Parathyroid adenoma (tissue), 2 donors: ENCODE data around the gene TBC1D14.

Source experiments
- H2AFZ ChIP-seq: fragments of 300-600 bp; sonication (generic); one replicate; pipeline ENCODE4 v1.7.0; 2017; ENCODE audit warnings: antibody characterized with exemption, mild to moderate bottlenecking
- H3K27ac ChIP-seq: fragments of 300-600 bp; sonication (generic); one replicate; pipeline ENCODE4 v1.7.0; 2017
- H3K27me3 ChIP-seq: fragments of 300-600 bp; sonication (generic); one replicate; pipeline ENCODE4 v1.7.0; 2017; ENCODE audit warnings: low read length; ENCODE audit not compliant: control insufficient read depth, insufficient read depth
- H3K36me3 ChIP-seq: fragments of 300-600 bp; sonication (generic); one replicate; pipeline ENCODE4 v1.7.0; 2017; ENCODE audit warnings: low read length; ENCODE audit not compliant: control insufficient read depth, insufficient read depth
- H3K4me1 ChIP-seq: fragments of 300-600 bp; sonication (generic); one replicate; pipeline ENCODE4 v1.7.0; 2017; ENCODE audit warnings: control low read depth
- H3K4me2 ChIP-seq: fragments of 300-600 bp; sonication (generic); one replicate; pipeline ENCODE4 v1.7.0; 2017; ENCODE audit warnings: low read length
- H3K4me3 ChIP-seq: fragments of 300-600 bp; sonication (generic); one replicate; pipeline ENCODE4 v1.7.0; 2017; ENCODE audit warnings: low read depth, low read length
- H3K79me2 ChIP-seq: fragments of 300-600 bp; sonication (generic); one replicate; pipeline ENCODE4 v1.7.0; 2017; ENCODE audit warnings: control low read depth
- H3K9ac ChIP-seq: fragments of 300-600 bp; sonication (generic); one replicate; pipeline ENCODE4 v1.7.0; 2017; ENCODE audit warnings: mild to moderate bottlenecking
- H3K9me3 ChIP-seq: fragments of 300-600 bp; sonication (generic); one replicate; pipeline ENCODE4 v1.7.0; 2017; ENCODE audit warnings: low read length; ENCODE audit not compliant: control insufficient read depth
- CTCF ChIP-seq: fragments of 300-600 bp; sonication (generic); IDR thresholded peaks from one replicate; pipeline ENCODE4 v1.7.0; 2017; ENCODE audit warnings: antibody characterized with exemption, mild to moderate bottlenecking
- donor health status: primary hyperparathyroidism.

TBC1D14 gene

GRCh38 chr4:7021930-7022664, 112.5 kb downstream of the TBC1D14 start:
- Histone ChIP-seq H3K4me3 (no peak overlapping the region), H3K4me2 (no peak overlapping the region), H3K36me3 (no peaks in the 10 kb centered on the region), H2AFZ (no peak overlapping the region), H3K27me3 (no peaks in the 10 kb centered on the region), H3K9me3 (no peaks in the 10 kb centered on the region), H3K27ac (no peak overlapping the region), H3K4me1 (no peaks in the 10 kb centered on the region), H3K79me2 (no peaks in the 10 kb centered on the region), H3K9ac (no peak overlapping the region)
- TF ChIP-seq CTCF, result no peak

- no peak overlapping the region for H3K4me2 ChIP-seq
- no peak overlapping the region for H2AFZ ChIP-seq
- no peaks in the 10 kb centered on the region for H3K4me1 ChIP-seq
- H3K27me3 ChIP-seq, result no peaks in the 10 kb centered on the region
- H3K36me3 ChIP-seq, result no peaks in the 10 kb centered on the region
- no peaks in the 10 kb centered on the region for H3K79me2 ChIP-seq
- H3K9me3 ChIP-seq, result no peaks in the 10 kb centered on the region
- no peak overlapping the region for H3K9ac ChIP-seq
- no peak for TF ChIP-seq CTCF
- H3K27ac ChIP-seq, result no peak overlapping the region
- H3K4me3 ChIP-seq, result no peak overlapping the region
Measured at GRCh38 chr4:7023486-7023885, 113.9 kb downstream of the TBC1D14 start.

- H3K9me3 ChIP-seq, result no peaks in the 10 kb centered on the region
- H3K4me1 ChIP-seq, result no peaks in the 10 kb centered on the region
- H2AFZ ChIP-seq, result no peak overlapping the region
- no peaks in the 10 kb centered on the region for H3K79me2 ChIP-seq
- H3K4me2 ChIP-seq, result no peak overlapping the region
- no peak overlapping the region for H3K4me3 ChIP-seq
- H3K27ac ChIP-seq, result no peak overlapping the region
- no peaks in the 10 kb centered on the region for H3K36me3 ChIP-seq
- no peak overlapping the region for H3K9ac ChIP-seq
- H3K27me3 ChIP-seq, result no peaks in the 10 kb centered on the region
- TF ChIP-seq CTCF, result no peak
Measured at GRCh38 chr4:7023901-7024300, 114.3 kb downstream of the TBC1D14 start.

GRCh38 chr4:7024336-7024890, 114.8 kb downstream of the TBC1D14 start:
- H3K36me3 ChIP-seq, result no peaks in the 10 kb centered on the region
- H3K27ac ChIP-seq, result no peak overlapping the region
- H3K9ac ChIP-seq, result no peak overlapping the region

More at GRCh38 chr4:7024336-7024890, 114.8 kb downstream of the TBC1D14 start:
- Histone ChIP-seq H3K4me1 (no peaks in the 10 kb centered on the region), H3K4me2 (no peak overlapping the region), H2AFZ (no peak overlapping the region), H3K9me3 (no peaks in the 10 kb centered on the region), H3K27me3 (no peaks in the 10 kb centered on the region), H3K79me2 (no peaks in the 10 kb centered on the region), H3K4me3 (no peak overlapping the region)
- no peak for TF ChIP-seq CTCF
